H1 (cell line): Measurements from ENCODE around the gene FLT1. TPM values are rescaled to one million over a fixed set of nuclear protein-coding genes. Genes with fewer than 3 reads are reported as not detected.

Experiments
- CTCF ChIA-PET: fragments of 300-600 bp; sonication (Branson Sonifier 250); formaldehyde crosslinking; loops from one replicate; lab custom pipeline; 2021; ENCODE audit not compliant: partially characterized antibody; lab: Charles Lee
- POLR2A ChIA-PET: fragments of 300-600 bp; sonication (Branson Sonifier 250); formaldehyde crosslinking; loops from one replicate; lab custom pipeline; 2021; ENCODE audit warnings: inconsistent platforms; ENCODE audit not compliant: partially characterized antibody; lab: Charles Lee
- DNase-seq, 2 experiments: peaks; one replicate each; pipeline versions ENCODE4 v3.0.0 to v3.0.0-alpha.2; 2010 to 2022; ENCODE audit warnings: low spot score in 2 of 2, low read depth in 1 of 2, mixed read lengths in 1 of 2
- FAIRE-seq: peaks from 2 replicates; lab custom pipeline; 2011; peaks lifted over from hg19 to GRCh38; lab: Jason Lieb, UNC
- H2AFZ ChIP-seq: 2 replicates; pipeline ENCODE4 v1.8.1; 2012; ENCODE audit warnings: low read length, inconsistent platforms
- H2AK5ac ChIP-seq: 2 replicates; pipeline ENCODE4 v1.6.1; 2013; ENCODE audit warnings: low read depth, low read length
- H2BK120ac ChIP-seq: replicated peaks from 2 replicates; pipeline ENCODE3; 2013; ENCODE audit warnings: low read depth, low read length, inconsistent platforms
- H2BK12ac ChIP-seq: 2 replicates; pipeline ENCODE4 v1.6.1; 2013; ENCODE audit warnings: low read depth, low read length
- H2BK15ac ChIP-seq: 2 replicates; pipeline ENCODE4 v1.6.1; 2013; ENCODE audit warnings: low read length
- H2BK20ac ChIP-seq: 2 replicates; pipeline ENCODE4 v1.6.1; 2013; ENCODE audit warnings: low read length
- H2BK5ac ChIP-seq: 2 replicates; pipeline ENCODE4 v1.6.1; 2013; ENCODE audit warnings: low read depth, low read length
- H3K14ac ChIP-seq: 2 replicates; pipeline ENCODE4 v1.6.1; 2013; ENCODE audit warnings: inconsistent platforms; ENCODE audit not compliant: insufficient read length
- H3K18ac ChIP-seq: 2 replicates; pipeline ENCODE4 v1.6.1; 2013; ENCODE audit warnings: low read length; ENCODE audit errors: extremely low read depth
- H3K23ac ChIP-seq: 2 replicates; pipeline ENCODE4 v1.6.1; 2013; ENCODE audit warnings: inconsistent platforms; ENCODE audit not compliant: insufficient read length
- H3K23me2 ChIP-seq: 2 replicates; pipeline ENCODE4 v1.6.1; 2013; ENCODE audit warnings: low read depth, low read length
- H3K27ac ChIP-seq: 2 replicates; pipeline ENCODE4 v1.6.1; 2011; ENCODE audit warnings: low read depth, low read length, inconsistent platforms
- H3K27me3 ChIP-seq, 4 experiments: replicated peaks in 1 of 4; 1 replicate in 1 of 4; 2 replicates in 3 of 4; pipeline versions ENCODE4 v1.6.1 to v1.8.1; 2011 to 2013; ENCODE audit warnings: low read length in 3 of 4, mild to moderate bottlenecking in 3 of 4, inconsistent platforms in 2 of 4, mixed read lengths in 2 of 4, moderate library complexity in 1 of 4; ENCODE audit not compliant: control insufficient read depth in 3 of 4, insufficient read depth in 3 of 4; ENCODE audit errors: extremely low read depth in 1 of 4
- H3K36me3 ChIP-seq, 4 experiments: 2 replicates each; pipeline versions ENCODE4 v1.6.1 to v1.8.1; 2011 to 2013; ENCODE audit warnings: mild to moderate bottlenecking in 4 of 4, low read length in 3 of 4, moderate library complexity in 2 of 4, control low read depth in 1 of 4, inconsistent platforms in 1 of 4; ENCODE audit not compliant: insufficient read depth in 4 of 4, control insufficient read depth in 2 of 4
- H3K4ac ChIP-seq: replicated peaks from 2 replicates; pipeline ENCODE3; 2013; ENCODE audit warnings: low read length, low read depth, mixed read lengths, inconsistent platforms; ENCODE audit not compliant: insufficient read length
- H3K4me1 ChIP-seq, 4 experiments: replicated peaks in 1 of 4; 1 replicate in 1 of 4; 2 replicates in 3 of 4; pipeline versions ENCODE4 v1.6.1 to v1.8.1; 2011 to 2013; ENCODE audit warnings: low read length in 3 of 4, inconsistent platforms in 2 of 4, mixed read lengths in 1 of 4; ENCODE audit not compliant: insufficient read depth in 4 of 4, control insufficient read depth in 3 of 4
- H3K4me2 ChIP-seq, 2 experiments: 2 replicates each; pipeline versions ENCODE4 v1.6.1 to v1.8.1; 2011 to 2013; ENCODE audit warnings: low read depth in 2 of 2, low read length in 2 of 2, control low read depth in 1 of 2, inconsistent platforms in 1 of 2, mild to moderate bottlenecking in 1 of 2; ENCODE audit not compliant: insufficient read depth in 1 of 2
- H3K4me3 ChIP-seq, 4 experiments: fragments of 200-600, 300-600 bp in 1 of 4; sonication (generic), shearing (Covaris generic), sonication (Bioruptor Twin) in 1 of 4; 2 replicates each; pipeline versions ENCODE4 v1.5.1 to v1.8.1; 2011 to 2016; ENCODE audit warnings: low read length in 4 of 4, low read depth in 3 of 4, control low read depth in 2 of 4, inconsistent platforms in 2 of 4, mild to moderate bottlenecking in 2 of 4, mixed read lengths in 1 of 4, moderate library complexity in 1 of 4; ENCODE audit not compliant: insufficient read depth in 2 of 4; ENCODE audit errors: extremely low read depth in 1 of 4
- H3K56ac ChIP-seq: replicated peaks from 2 replicates; pipeline ENCODE3; 2013; ENCODE audit warnings: low read depth, mild to moderate bottlenecking, mixed read lengths, low read length, inconsistent platforms; ENCODE audit not compliant: insufficient read length
- H3K79me1 ChIP-seq: 2 replicates; pipeline ENCODE4 v1.6.1; 2013; ENCODE audit warnings: low read depth, low read length, control low read depth
- H3K79me2 ChIP-seq, 2 experiments: 2 replicates each; pipeline versions ENCODE4 v1.6.1 to v1.8.1; 2012 to 2013; ENCODE audit warnings: low read length in 2 of 2, mild to moderate bottlenecking in 2 of 2, inconsistent platforms in 1 of 2; ENCODE audit not compliant: insufficient read depth in 2 of 2, control insufficient read depth in 1 of 2
- H3K9ac ChIP-seq, 4 experiments: replicated peaks in 1 of 4; 1 replicate in 1 of 4; 2 replicates in 3 of 4; pipeline versions ENCODE4 v1.6.1 to v1.8.1; 2011 to 2013; ENCODE audit warnings: low read depth in 3 of 4, low read length in 3 of 4, control low read depth in 2 of 4, mild to moderate bottlenecking in 2 of 4, moderate library complexity in 2 of 4, inconsistent platforms in 1 of 4; ENCODE audit errors: extremely low read depth in 1 of 4
- H3K9me3 ChIP-seq, 2 experiments: 2 replicates each; pipeline versions ENCODE4 v1.6.1 to v1.8.1; 2012 to 2013; ENCODE audit warnings: mild to moderate bottlenecking in 2 of 2, moderate library complexity in 2 of 2, control low read depth in 1 of 2, inconsistent platforms in 1 of 2, low read depth in 1 of 2, low read length in 1 of 2, mixed read lengths in 1 of 2; ENCODE audit not compliant: insufficient read depth in 2 of 2
- H4K20me1 ChIP-seq, 2 experiments: replicated peaks in 1 of 2; 2 replicates each; pipeline versions ENCODE3 to v1.8.1; 2011 to 2013; ENCODE audit warnings: inconsistent platforms in 2 of 2, low read length in 2 of 2, mild to moderate bottlenecking in 1 of 2; ENCODE audit not compliant: insufficient read depth in 2 of 2, control insufficient read depth in 1 of 2
- H4K5ac ChIP-seq: 2 replicates; pipeline ENCODE4 v1.6.1; 2013; ENCODE audit warnings: low read length, low read depth, mixed read lengths, inconsistent platforms; ENCODE audit not compliant: insufficient read length
- H4K8ac ChIP-seq: 2 replicates; pipeline ENCODE4 v1.8.0; 2013; ENCODE audit warnings: mild to moderate bottlenecking, moderate library complexity, low read length, inconsistent platforms; ENCODE audit not compliant: insufficient read depth; ENCODE audit errors: extremely low read depth
- H4K91ac ChIP-seq: replicated peaks from 2 replicates; pipeline ENCODE3; 2013; ENCODE audit warnings: low read length, mixed read lengths, inconsistent platforms; ENCODE audit not compliant: insufficient read length
- BCL11A ChIP-seq, 2 experiments: IDR thresholded peaks; one replicate each; pipeline ENCODE4 v1.6.1; 2011; ENCODE audit warnings: low read depth in 2 of 2, low read length in 2 of 2, mild to moderate bottlenecking in 2 of 2
- CTCF ChIP-seq, 3 experiments: IDR thresholded peaks; 1 replicate in 2 of 3; 2 replicates in 1 of 3; pipeline versions ENCODE4 v1.5.1 to v1.6.1; 2011; ENCODE audit warnings: low read length in 3 of 3, mild to moderate bottlenecking in 3 of 3, inconsistent platforms in 2 of 3, low read depth in 1 of 3, moderate library complexity in 1 of 3; ENCODE audit not compliant: insufficient read depth in 1 of 3; ENCODE audit errors: control extremely low read depth in 1 of 3
- KDM1A ChIP-seq: fragments of 200-600, 300-600 bp; sonication (generic); IDR thresholded peaks from 2 replicates; pipeline ENCODE4 v1.7.1; 2016; ENCODE audit warnings: mild to moderate bottlenecking, low read length, borderline replicate concordance
- MAFK ChIP-seq: IDR thresholded peaks from 2 replicates; pipeline ENCODE4 v1.6.1; 2012; ENCODE audit warnings: low read depth, mild to moderate bottlenecking, improper control_type of control experiment, low read length
- NRF1 ChIP-seq: IDR thresholded peaks from 2 replicates; pipeline ENCODE4 v1.6.1; 2011; ENCODE audit warnings: mild to moderate bottlenecking, low read depth, low read length, improper control_type of control experiment
- RXRA ChIP-seq: IDR thresholded peaks from 2 replicates; pipeline ENCODE4 v1.6.1; 2011; ENCODE audit warnings: low read depth, mild to moderate bottlenecking, low read length, moderate library complexity; ENCODE audit not compliant: insufficient read depth
- SAP30 ChIP-seq: fragments of 300-600 bp; sonication (generic); IDR thresholded peaks from 2 replicates; pipeline ENCODE4 v1.7.1; 2012; ENCODE audit warnings: low read length, moderate library complexity, mild to moderate bottlenecking, inconsistent platforms; ENCODE audit not compliant: insufficient read depth, insufficient replicate concordance
- SIRT6 ChIP-seq: IDR thresholded peaks from one replicate; pipeline ENCODE4 v1.7.1; 2012; ENCODE audit warnings: low read length, inconsistent platforms
- SP1 ChIP-seq: IDR thresholded peaks from 2 replicates; pipeline ENCODE4 v1.6.1; 2011; ENCODE audit warnings: low read depth, low read length
- SRF ChIP-seq: IDR thresholded peaks from 2 replicates; pipeline ENCODE4 v1.6.1; 2011; ENCODE audit warnings: mild to moderate bottlenecking, low read depth, low read length, moderate library complexity
- ZNF274 ChIP-seq: IDR thresholded peaks from 2 replicates; pipeline ENCODE4 v1.7.0; 2012; ENCODE audit warnings: low read length, borderline replicate concordance; ENCODE audit errors: extremely low read depth
- WGBS, 2 experiments: shearing (Covaris generic) in 1 of 2; methylation state at CpG; one replicate each; pipeline versions ENCODE4 v1.1.6 to v1.1.7; 2013 to 2015; ENCODE audit warnings: low lambda C conversion rate in 2 of 2, mixed read lengths in 2 of 2, inconsistent platforms in 1 of 2, low coverage in 1 of 2, missing lambda C conversion rate in 1 of 2; ENCODE audit not compliant: insufficient replicate concordance in 2 of 2, insufficient coverage in 1 of 2, insufficient read length in 1 of 2; ENCODE audit errors: extremely low coverage in 1 of 2, missing lambda C conversion rate in 1 of 2; 5-methylcytosine and 5-hydroxymethylcytosine counted together
- polyA plus RNA-seq, 7 experiments: library from polyadenylated mRNA; depleted of rRNA in 3 of 7; stranded (reverse) in 5 of 7; unstranded in 2 of 7; fragments of >200 nt in 5 of 7; fragments of 200-250 nt in 2 of 7; gene quantifications; 1 replicate in 5 of 7; 2 replicates in 1 of 7; 4 replicates in 1 of 7; pipeline versions ENCODE4 v1.2.1 to v1.2.3, GENCODE V29; 2011 to 2013; ENCODE audit warnings: missing spikeins in 2 of 7, mixed read lengths in 2 of 7
- total RNA-seq: library from RNA; stranded (reverse); fragmentation: NEBNext Ultra II Directional; extraction: Animal tissue kit (Norgen Biotek cat#: 25700); gene quantifications from 2 replicates; pipeline ENCODE4 v1.2.1, GENCODE V29; 2021

The FLT1 gene
- total and polyA plus RNA-seq, 2 of the 8 experiments (the other 6 are each of a cell fraction or from before 2014, with no cell fraction given) = 19.7 to 90.2 TPM

- POLR2A ChIA-PET = interaction anchor here (1.2 kb wide), 1 partner anchor 18 kb away, joined by 4 read pairs; no protein-coding TSS in a partner anchor
- no peak for TF ChIP-seq BCL11A (IDR thresholded peaks at IDR 0.05; ENCODE audit: low read depth in 2 of 2, low read length in 2 of 2)
- no peak for TF ChIP-seq SRF
- no peak for TF ChIP-seq NRF1
- TF ChIP-seq SP1 = no peak
- TF ChIP-seq RXRA = no peak
- TF ChIP-seq SAP30 = no peak
- no peak for TF ChIP-seq SIRT6
- TF ChIP-seq MAFK = no peak
- no peak for TF ChIP-seq KDM1A
- no peak for TF ChIP-seq ZNF274
- no peak for TF ChIP-seq CTCF (IDR thresholded peaks at IDR 0.05; ENCODE audit: control extremely low read depth in 1 of 3, insufficient read depth in 1 of 3, low read depth in 1 of 3, low read length in 3 of 3)
These were observed 137.0 kb downstream of the FLT1 start for GRCh38 chr13:28357911-28358433.

More at GRCh38 chr13:28357911-28358433, 137.0 kb downstream of the FLT1 start:
- no peaks in the 10 kb centered on the region for H3K23me2 ChIP-seq
- no peak overlapping the region for H3K14ac ChIP-seq
- H3K56ac ChIP-seq = no peak overlapping the region
- no peak overlapping the region for H2BK12ac ChIP-seq
- H3K27ac ChIP-seq = no peak overlapping the region
- H3K4ac ChIP-seq = no peak overlapping the region
- CTCF ChIA-PET = interaction anchor here (1.0 to 1.4 kb wide), 3 partner anchors 17 to 317 kb away, joined by 3 to 5 read pairs (median 3); no protein-coding TSS in a partner anchor
- no peak overlapping the region for H4K5ac ChIP-seq
- peaks cover 0 to 7% (median 2%) of the 10 kb centered on the region in 4 experiments; a peak in 2 of 7 replicates for H3K4me1 ChIP-seq
- H3K4me3 ChIP-seq = no peak overlapping the region
- H2AK5ac ChIP-seq = no peak overlapping the region
- DNase-seq (no peak), FAIRE-seq (no peak)
- H2BK15ac ChIP-seq = no peak overlapping the region
- H4K20me1 ChIP-seq = no peaks in the 10 kb centered on the region
- no peak overlapping the region for H2BK120ac ChIP-seq
- H3K23ac ChIP-seq = no peak overlapping the region
- no peak overlapping the region for H4K8ac ChIP-seq
- no peaks in the 10 kb centered on the region for H3K79me2 ChIP-seq
- no peak overlapping the region for H3K4me2 ChIP-seq
- no peaks in the 10 kb centered on the region for H3K27me3 ChIP-seq
- no peak overlapping the region for H2BK5ac ChIP-seq
- H2BK20ac ChIP-seq = no peak overlapping the region
- no peak overlapping the region for H3K9ac ChIP-seq
- no peak overlapping the region for H3K18ac ChIP-seq
- peaks cover 0 to 5% (median 0%) of the 10 kb centered on the region in 4 experiments; a peak in 4 of 8 replicates for H3K36me3 ChIP-seq
- H3K9me3 ChIP-seq = no peaks in the 10 kb centered on the region
- H2AFZ ChIP-seq = no peak overlapping the region
- H3K79me1 ChIP-seq = no peaks in the 10 kb centered on the region
- 96% methylated on average over 4 of the region's 4 CpGs; no CpG with 5 or more reads in 1 of the 2 experiments for WGBS, 2 experiments
- H4K91ac ChIP-seq = no peak overlapping the region
